ENCODE measurements around the gene MAPK14.
"Not testable (repeated sequence)": the region's sequence is repeated elsewhere in the genome, so short reads cannot be mapped to it uniquely, and the experiment has no call there.

The MAPK14 gene

DNA sequence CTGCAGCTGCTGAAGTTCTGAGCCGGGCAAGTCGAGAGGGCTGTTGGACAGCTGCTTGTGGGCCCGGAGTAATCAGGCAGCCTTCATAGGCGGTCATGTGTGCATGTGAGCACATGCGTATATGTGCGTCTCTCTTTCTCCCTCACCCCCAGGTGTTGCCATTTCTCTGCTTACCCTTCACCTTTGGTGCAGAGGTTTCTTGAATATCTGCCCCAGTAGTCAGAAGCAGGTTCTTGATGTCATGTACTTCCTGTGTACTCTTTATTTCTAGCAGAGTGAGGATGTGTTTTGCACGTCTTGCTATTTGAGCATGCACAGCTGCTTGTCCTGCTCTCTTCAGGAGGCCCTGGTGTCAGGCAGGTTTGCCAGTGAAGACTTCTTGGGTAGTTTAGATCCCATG lies 81.5 kb downstream of the MAPK14 start:
- no peak for DNase-seq

DNA sequence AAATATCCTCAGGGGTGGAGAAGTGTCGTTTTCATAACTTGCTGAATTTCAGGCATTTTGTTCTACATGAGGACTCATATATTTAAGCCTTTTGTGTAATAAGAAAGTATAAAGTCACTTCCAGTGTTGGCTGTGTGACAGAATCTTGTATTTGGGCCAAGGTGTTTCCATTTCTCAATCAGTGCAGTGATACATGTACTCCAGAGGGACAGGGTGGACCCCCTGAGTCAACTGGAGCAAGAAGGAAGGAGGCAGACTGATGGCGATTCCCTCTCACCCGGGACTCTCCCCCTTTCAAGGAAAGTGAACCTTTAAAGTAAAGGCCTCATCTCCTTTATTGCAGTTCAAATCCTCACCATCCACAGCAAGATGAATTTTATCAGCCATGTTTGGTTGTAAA lies 82.4 kb downstream of the MAPK14 start:
- no peak for DNase-seq

DNA sequence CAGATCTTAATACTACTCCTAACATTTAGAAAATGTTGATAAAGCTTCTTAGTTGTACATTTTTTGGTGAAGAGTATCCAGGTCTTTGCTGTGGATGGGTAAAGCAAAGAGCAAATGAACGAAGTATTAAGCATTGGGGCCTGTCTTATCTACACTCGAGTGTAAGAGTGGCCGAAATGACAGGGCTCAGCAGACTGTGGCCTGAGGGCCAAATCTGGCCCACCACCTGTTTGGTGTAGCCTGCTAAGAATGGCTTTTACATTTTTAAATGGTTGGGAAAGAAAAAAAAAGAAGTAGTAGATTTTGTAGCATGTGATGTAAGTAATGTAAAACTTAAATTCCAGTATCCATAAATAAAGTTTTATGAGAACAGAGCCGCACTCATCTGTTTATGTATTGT lies 83.3 kb downstream of the MAPK14 start:
- no peak for DNase-seq

DNA sequence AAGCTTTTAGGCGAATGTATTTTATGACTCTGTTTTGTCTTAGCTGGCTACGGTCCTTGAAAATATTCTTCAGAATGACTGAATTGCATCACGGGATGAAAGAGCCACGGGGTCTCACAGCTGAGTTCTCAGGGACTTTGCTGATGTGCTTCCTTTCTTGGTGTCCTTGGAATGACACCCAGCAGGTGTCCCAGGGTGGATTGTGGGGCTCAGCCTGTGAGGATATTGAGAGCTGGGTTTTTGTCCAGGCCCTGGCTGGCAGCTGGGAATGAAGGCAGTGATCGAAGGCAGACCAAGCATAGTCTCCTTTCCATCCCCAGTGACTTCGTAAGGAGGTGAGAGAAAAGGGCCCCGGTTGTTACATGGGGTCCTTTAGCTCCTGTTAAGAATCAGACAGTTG lies 83.9 kb downstream of the MAPK14 start:
- no peak for DNase-seq

DNA sequence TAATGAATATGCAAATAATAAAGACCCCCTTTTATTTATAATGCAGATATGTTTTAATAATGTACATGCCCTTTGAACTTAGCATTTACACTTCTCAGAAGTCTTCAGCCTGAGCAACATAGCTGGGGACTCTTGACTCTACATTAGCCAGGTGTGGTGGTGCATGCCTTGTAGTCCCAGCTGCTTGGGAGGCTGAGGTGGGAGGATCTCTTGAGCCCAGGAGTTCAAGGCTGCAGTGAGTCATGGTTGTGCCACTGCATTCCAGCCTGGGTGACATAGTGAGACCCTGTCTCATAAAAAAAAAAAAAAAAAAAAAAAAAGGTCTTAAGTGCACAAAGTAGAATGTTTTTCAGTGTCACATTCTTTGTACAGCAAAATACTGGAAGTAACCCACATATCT lies 85.4 kb downstream of the MAPK14 start:
- no peak for DNase-seq

DNA sequence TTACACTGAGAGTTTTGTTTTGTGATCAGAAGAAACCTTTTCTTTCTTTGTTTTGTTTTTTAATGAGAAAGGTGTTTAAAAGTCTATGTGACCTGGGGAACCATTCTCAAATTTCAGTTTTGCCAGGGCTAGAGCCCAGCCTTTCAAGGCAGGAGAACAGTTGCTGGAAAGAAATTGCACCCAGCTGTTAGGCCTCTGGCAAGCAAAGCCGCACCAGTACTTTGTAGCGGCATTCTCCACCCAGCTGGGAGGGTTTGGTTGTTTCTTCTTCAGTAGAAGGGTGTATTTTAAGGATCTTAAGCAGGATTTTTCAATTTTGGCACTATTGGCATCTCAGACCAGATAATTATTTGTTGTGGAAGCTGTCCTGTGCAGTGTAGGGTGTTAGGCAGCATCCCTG lies 86.1 kb downstream of the MAPK14 start:
- no peak for DNase-seq

DNA sequence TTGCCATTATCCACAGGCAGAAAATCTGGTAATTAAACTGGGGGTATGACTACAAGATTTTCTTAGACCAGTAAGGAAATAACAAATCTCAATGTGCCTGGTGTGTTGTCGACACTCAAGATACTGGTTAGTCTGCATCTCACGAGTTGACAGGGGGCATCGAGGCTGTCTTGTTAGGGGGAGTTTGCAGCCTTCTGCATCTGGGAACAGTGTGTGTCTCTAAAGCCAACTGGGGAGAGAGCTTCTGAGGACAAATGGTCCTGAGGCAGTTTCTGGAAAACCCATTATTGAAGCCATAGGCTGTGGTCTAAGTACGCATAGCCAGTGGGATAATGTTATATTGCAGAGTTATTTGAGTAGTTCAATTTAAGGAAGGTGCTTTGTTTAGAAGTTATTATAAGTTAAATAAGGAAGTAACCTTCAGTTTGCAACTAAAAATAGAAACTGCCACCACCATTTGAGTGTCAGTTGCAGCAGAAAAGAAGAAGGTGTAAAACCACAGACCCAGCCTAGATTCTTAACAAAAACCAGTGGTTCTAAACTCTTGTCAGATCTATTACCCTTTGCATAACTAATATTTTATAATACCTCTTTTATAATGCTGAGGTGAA lies 87.3 kb downstream of the MAPK14 start:
- DNase-seq, result no peak

DNA sequence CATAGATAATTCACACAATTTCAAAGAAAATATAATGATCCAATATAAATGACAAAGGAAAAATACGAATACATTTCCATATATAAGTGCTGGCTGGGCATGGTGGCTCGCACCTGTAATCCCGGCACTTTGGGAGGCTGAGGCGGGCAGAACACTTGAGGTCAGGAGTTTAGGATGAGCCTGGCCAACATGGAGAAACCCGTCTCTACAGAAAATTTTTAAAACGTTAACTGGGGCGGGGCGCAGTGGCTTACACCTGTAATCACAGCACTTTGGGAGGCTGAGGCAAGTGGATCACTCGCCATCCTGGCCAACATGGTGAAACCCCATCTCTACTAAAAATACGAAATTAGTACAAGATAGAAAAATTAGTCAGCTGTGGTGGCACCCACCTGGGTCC lies 87.8 kb downstream of the MAPK14 start:
- DNase-seq, result no peak

DNA sequence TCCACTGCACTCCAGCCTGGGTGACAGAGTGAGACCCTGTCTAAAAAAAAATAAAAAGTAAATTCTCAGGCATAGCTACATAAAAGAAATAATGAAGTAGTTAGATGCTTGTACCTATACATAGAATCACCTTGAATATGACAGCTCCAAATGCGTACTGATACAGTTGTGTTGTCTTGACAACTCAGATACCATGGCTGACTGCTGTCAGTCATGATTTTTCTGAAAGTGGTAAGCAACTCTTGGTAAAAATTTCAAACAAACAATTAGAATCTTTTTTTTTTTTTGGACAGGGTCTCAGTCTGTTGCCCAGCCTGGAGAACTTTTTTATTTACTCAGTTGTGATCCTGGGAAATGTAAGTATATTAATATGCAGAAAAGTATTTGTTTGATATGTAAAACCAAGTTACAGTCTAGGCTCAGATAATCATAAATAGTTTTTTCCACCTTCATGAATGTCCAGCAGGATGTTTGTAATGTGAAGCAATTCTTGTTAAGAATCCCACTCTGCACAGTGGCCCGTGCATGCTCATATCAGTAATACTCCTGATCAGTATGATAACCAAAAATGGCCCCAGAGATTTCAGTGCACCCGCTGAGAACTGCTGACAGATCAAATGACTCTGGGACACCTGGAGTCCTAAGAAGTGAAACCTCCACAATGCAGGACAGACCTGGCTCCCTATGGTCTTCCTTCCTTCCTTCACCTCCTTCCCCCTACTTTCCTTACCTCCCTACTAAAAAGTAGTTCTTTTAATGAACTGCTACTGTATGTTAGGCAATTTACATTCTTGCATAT lies 88.7 kb downstream of the MAPK14 start:
- no peak for DNase-seq

DNA sequence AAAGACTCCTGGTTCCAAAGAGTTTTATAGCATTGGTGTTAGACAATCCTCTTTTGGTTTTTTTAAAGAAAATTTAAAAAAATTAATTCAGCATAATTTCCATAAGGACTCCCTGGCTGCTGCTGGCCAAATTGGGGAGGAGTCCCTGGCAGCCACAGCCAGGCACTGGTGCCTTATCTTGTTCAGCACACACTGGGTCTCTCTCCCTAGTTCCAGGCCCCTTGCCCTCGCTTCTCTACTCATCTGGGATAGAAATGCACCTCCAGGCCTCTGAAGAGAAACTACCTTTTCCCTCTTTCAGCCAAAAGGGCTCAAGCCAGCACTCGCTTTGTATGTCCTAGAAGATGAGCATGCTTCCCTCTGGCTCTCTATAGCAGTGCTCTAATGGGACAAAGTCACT lies 89.3 kb downstream of the MAPK14 start:
- DNase-seq, result no peak

DNA sequence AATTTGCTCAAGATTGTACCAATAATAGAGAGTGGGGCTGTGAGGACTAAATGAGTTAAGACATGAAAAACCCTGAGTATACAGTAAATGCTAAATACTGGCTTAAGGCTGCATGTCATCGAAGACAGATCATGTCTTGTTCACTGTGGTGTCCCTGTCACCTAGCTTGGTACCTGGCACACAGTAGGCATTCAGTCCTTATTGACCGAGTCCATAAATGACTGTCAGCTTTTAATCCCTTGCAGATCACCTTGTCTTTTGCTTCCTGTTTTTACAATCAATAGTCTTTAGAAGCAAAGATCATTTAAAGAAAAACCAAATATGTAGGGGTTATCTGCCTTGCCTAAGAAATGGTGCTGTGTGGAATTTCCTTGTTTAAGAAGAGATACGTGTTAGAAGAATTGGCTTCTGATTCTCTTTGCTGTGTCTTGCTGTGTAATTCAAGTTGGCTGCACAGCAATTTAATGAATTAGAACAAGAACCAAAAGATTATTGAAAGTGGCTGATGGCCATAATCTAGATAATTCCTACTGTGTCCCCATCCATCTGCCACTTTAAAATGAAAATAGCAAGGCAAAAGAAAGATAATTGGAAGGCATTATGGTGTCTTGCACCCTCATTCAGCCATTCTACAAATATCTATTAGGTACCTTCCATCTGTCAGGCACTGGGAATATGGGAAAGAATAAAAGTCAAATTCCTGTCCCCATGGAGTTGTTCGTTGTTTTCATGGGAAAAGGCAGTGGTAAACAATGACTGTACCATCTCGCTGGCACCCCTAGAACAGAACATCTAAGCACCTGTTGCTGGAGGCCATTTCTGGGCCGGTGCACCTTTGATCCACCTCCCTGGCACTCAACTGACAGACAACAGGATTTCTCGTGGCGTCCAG lies 90.3 kb downstream of the MAPK14 start:
- DNase-seq, result no peak

DNA sequence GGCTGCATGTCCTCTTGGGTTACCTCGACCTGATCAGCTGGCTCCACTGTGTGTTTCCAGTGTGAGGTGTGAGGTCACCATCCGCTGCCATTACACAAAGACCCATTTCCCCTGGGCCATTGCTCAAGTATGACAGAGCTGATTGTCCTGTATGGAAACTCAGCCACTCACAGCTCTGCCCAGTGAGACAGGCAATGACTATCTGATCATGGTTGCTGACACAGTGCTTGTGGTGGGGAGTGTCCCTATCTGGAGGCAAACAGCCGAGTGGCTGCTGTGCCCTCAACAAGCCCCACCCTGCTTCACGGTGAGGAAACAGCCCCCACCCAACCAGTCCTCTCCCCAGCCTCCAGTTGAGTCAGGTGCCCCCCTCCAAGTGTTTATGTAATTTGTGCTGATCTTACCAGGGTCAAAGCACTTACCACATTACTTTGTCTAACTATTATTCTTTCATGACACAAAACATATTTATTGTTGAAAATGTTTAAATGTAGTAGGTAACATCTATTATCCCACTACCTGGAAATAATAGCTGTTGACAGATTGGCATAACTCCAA lies 91.0 kb downstream of the MAPK14 start:
- peak; percentile 63 for DNase-seq

DNA sequence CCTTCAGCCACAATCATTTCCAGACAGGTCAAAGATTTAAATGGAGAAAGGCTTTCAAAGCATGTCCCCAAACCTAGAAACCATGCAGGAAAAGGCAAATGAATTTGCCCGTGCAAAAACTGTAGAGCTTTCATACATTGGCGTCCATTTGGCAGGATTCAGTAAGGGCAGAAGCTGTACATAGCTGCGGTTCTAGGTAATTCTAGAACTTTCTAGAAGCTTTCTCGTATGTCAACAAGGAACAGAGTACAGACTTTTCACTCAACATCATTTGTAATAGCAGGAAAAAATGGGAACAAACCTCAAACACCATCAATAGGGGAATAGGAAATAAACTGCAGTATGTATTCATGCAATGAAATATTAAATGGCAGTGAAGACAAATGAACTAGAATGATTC lies 91.6 kb downstream of the MAPK14 start:
- no peak for DNase-seq

DNA sequence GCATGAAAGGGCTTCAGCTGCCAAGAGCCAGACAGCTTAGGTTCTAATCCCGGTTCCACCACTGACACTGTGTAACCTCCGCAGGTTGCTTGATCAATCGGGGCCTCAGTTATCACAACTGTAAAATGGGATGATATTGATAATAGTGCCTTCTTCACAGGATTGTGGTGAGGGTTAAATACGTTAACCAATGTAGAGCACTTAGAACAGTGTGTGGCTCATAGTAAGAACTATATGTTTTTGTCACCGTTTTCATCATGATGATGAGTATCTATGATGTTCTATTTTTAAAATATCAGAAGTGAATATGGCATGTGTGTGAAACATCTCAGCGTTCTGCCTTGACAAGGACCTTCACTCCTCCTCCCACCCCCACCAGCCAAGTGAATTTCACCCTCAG lies 92.4 kb downstream of the MAPK14 start:
- no peak for DNase-seq

DNA sequence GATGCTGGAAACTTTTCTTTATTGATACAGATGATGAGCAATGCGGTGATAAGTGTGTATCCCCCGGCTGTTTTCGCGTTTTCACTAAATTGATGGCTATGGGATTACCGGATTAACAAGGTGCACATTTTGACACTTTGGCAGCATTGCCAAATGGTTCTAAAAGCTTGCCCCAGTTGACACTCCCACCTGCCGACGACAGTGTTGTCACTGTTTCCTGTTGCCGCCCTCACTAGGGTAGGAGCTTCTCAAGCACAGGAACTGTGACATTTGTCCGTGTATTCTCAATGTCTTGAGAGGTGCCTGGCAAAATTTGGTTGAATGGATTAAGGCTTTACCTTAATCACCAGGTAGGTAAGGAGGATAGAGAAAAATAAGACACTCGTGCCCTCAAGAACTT lies 92.9 kb downstream of the MAPK14 start:
- DNase-seq, result peak; percentile 74

DNA sequence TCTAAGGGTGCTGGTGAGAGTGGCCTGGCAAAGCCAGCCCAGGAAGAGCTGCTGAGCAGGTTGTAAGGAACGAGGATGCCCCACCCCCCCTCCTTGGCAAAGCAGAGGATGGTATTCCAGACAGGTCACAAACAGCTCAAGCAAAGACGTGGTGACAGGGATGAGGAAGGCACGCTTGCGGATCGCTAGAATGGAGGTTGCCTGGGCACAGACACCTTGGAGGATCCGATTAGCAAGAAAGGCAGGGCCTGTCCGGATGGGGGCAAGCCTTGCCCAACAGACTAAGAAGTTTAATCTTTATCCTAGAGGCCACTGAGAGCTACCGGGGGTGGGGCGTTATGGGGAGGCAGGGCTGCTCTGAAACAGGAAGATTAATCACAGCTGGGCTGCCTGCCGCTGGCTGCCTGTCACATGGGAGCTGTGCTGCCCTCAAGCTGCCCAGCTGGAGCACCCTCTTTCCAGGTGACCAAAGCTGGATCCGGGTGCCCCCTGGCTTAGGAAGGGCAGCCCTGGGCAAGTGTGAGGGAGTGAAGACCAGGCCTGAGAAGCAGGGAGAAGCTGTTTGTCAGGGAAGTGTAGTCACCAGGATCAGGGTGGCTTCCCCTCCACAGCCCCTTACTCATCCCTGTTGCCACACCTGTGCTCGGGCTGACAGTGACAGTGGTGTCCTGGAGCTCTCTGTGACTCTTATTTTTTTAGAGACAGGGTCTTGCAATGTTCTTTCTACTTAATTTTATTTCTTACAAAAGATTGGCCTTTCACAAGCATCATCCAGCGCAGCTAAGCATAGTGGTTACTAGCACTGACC lies 93.6 kb downstream of the MAPK14 start:
- DNase-seq, result peak; percentile 64

DNA sequence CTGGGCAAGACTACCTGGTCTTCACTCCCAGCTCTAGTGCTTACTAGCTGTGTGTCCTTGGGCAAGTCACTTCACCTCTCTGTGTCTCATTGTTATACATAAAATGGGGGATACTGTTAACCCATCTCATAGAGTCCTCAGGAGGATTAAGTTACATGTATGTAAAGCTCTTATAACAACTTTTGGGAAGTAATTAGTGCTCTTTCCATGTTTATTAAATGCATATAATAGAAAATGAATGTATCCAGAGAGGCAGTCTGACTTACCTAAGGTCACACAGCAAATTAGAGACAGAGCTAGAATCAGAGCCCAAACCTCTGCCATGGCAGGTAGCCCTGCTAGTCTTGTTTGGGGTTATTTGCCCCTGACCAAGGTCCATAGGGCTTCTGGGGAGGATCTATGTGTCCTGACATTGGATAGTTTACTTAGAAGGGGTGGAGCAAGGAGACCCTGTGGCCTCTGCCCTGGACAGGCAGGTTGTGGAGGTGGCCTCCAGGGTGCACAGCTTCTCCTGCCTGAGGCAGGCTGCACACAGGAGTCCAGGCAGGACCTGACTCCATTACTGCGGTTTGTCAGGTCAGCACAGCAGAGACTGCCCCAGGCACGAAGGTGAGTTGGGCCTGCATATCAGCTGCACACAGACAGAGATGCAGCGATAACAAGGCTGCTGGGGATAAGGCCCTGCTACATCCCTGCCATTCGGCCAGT lies 94.3 kb downstream of the MAPK14 start:
- no peak for DNase-seq

DNA sequence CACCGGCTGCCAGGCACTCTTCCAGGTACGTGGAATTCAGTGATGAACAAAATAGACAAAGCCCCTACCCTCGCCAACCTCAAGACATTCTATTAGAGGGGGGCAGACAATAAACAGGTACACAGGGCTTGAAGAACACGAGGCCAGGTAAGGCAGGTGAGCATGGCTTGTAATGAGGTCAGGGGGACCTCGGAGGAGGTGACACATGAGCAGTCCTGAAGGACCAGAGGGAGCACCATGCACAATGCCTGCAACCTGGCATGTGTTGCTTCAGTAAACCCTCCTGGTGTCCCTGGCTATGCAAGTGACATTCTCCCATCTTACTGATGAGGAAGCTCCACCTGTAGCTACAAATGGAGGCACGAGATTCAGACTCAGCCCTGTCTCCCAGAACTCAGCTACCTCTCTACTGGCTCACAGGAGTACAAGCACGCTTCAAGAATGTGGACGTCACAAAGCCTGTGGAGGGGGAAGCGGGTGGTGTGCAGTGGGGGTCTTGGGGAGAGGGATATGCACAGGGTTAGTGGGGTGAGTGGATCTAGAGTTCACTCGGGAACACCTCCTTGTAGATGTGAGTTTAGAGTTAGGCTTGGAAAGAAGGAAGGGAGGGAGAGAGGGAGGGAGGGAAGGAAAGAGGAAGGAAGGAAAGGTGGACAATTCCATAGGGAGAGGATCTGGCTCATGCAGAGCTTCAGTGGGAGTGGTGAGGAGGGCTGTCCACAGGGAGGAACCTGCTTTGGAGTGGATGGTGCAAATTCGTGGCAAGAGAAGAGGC lies 95.1 kb downstream of the MAPK14 start:
- DNase-seq, result no peak

DNA sequence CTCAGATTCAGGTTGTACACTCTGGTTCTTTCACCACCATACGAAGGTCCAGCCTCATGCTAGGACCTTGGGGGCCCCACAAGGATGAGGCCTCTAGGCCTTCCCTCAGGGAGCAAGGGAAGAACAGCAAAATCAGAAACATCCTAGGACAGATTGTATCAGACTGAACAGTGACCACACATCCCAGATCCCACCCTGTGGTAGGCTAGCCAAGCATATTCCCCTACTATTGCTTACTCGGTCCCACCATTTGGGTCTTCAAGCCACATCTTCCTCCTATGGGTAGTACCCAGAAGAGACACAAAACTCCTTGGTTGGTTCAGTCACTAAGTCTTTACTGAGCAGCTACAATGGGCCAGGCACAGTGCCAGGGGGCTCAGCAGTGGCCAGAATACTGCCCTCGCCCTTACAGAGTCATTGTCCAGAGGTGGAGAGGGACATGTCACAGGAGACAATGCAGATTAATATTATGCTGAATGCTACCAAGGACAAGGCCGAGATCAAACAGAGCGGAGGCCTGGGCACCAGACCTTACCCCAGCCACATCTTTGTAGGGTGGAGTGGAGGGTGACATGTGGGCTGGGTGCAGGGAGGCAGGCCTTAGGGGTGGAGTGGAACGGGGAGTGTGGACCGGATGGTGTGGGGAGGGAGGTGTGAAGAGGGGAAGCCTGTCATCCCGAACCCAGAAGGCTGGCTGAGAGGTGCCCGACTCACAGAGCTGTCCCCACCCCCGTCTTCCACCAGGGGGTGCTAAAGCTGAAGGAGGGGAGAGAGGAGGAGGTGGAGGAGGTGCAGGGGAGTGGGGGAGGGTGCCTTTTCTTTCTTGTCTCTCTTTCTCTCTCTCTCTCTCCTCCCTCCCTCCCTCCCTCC lies 95.9 kb downstream of the MAPK14 start:
- peak; percentile 87 for DNase-seq

DNA sequence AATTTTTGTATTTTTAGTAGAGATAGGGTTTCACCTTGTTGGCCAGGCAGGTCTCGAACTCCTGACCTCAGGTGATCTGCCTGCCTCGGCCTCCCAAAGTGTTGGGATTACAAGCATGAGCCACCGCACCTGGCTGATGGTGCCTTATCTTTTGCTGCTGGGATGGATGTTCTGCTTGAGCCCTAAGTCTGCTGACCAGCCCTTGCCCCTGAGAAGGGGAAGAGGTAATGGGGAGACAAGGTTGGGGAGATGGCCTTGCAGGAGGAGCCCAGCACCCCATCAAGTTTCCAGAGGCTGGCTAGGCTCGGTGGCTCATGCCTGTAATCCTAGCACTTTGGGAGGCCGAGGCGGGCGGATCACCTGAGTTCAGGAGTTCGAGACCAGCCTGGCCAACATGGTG lies 96.7 kb downstream of the MAPK14 start:
- not testable (repeated sequence) for DNase-seq
